HepG2 (cell line): ENCODE data around the gene USP35. TPM values are rescaled to one million over a fixed set of nuclear protein-coding genes. Genes with fewer than 3 reads are reported as not detected.
A peak's percentile ranks its signal among the peaks of the same experiment; 100 is the strongest.

Experiments used
- AKAP8 ChIP-seq: sonication (generic); formaldehyde crosslinking; IDR thresholded peaks from 2 replicates; pipeline ENCODE4 v1.5.1; 2020; ENCODE audit warnings: mild to moderate bottlenecking, missing genetic modification reagents
- ARNTL ChIP-seq: sonication (generic); formaldehyde crosslinking; IDR thresholded peaks from 2 replicates; pipeline ENCODE4 v1.4.0; 2020; ENCODE audit warnings: mild to moderate bottlenecking, missing genetic modification reagents
- ERF ChIP-seq: IDR thresholded peaks from 2 replicates; pipeline ENCODE4 v1.6.1; 2018; ENCODE audit warnings: missing biosample characterization, missing genetic modification reagents
- HDAC2 ChIP-seq: sonication (generic); formaldehyde crosslinking; IDR thresholded peaks from 2 replicates; pipeline ENCODE4 v1.4.0; 2020; ENCODE audit warnings: missing genetic modification reagents
- MLLT10 ChIP-seq: sonication (generic); formaldehyde crosslinking; IDR thresholded peaks from 2 replicates; pipeline ENCODE4 v1.4.0; 2020; ENCODE audit warnings: missing genetic modification reagents
- NFKBIZ ChIP-seq: IDR thresholded peaks from 2 replicates; pipeline ENCODE4 v1.6.1; 2018; ENCODE audit warnings: missing genetic modification reagents, missing compliant biosample characterization
- RXRA ChIP-seq: sonication (generic); formaldehyde crosslinking; IDR thresholded peaks from 2 replicates; pipeline ENCODE4 v1.5.1; 2020; ENCODE audit warnings: missing genetic modification reagents
- SMAD9 ChIP-seq: sonication (generic); formaldehyde crosslinking; IDR thresholded peaks from 2 replicates; pipeline ENCODE4 v1.5.1; 2020; ENCODE audit warnings: mild to moderate bottlenecking, missing genetic modification reagents
- SRY ChIP-seq: sonication (generic); formaldehyde crosslinking; IDR thresholded peaks from 2 replicates; pipeline ENCODE4 v1.8.0; 2022; ENCODE audit warnings: mild to moderate bottlenecking, missing genetic modification reagents
- U2AF1 ChIP-seq: fragments of 200-400 bp; formaldehyde crosslinking; optimal IDR thresholded peaks from 2 replicates; pipeline ENCODE3; 2017; ENCODE audit warnings: mild to moderate bottlenecking, low read depth, low read length
- ZC3H4 ChIP-seq: sonication (generic); formaldehyde crosslinking; IDR thresholded peaks from 2 replicates; pipeline ENCODE4 v1.4.0; 2020; ENCODE audit warnings: missing genetic modification reagents, borderline replicate concordance
- ZNF772 ChIP-seq: sonication (generic); formaldehyde crosslinking; IDR thresholded peaks from 2 replicates; pipeline ENCODE4 v1.5.0; 2020; ENCODE audit warnings: mild to moderate bottlenecking, missing genetic modification reagents
- ZNF790 ChIP-seq: sonication (generic); formaldehyde crosslinking; IDR thresholded peaks from 2 replicates; pipeline ENCODE4 v1.8.0; 2022; ENCODE audit warnings: missing genetic modification reagents, mild to moderate bottlenecking, borderline replicate concordance
- polyA plus RNA-seq, 8 experiments: library from polyadenylated mRNA; depleted of rRNA in 3 of 8; stranded (reverse) in 7 of 8; unstranded in 1 of 8; fragments of >200 nt; fragmentation: Illumina TruSeq in 4 of 8; extraction: Trizol in 4 of 8; gene quantifications; 2 replicates each; pipeline versions ENCODE4 v1.2.1 to v1.2.3, GENCODE V29; 2011 to 2016; ENCODE audit warnings: low read depth in 4 of 8, missing spikeins in 1 of 8, mixed read lengths in 1 of 8; ENCODE audit not compliant: insufficient read depth in 1 of 8
- total RNA-seq, 5 experiments: library from RNA; depleted of rRNA; stranded (reverse); fragments of >200 nt; fragmentation: Illumina TruSeq; extraction: Trizol; gene quantifications; 2 replicates each; pipeline ENCODE4 v1.2.3, GENCODE V29; 2016; ENCODE audit warnings: low read depth in 1 of 5
- TF ChIP-seq, protein P1 (sequence below): sonication (generic); formaldehyde crosslinking; IDR thresholded peaks from 2 replicates; pipeline ENCODE4 v1.5.0; 2020; ENCODE audit warnings: mild to moderate bottlenecking, missing genetic modification reagents, borderline replicate concordance
- TF ChIP-seq, protein P2 (sequence below): sonication (generic); formaldehyde crosslinking; IDR thresholded peaks from 2 replicates; pipeline ENCODE4 v1.4.0; 2020; ENCODE audit warnings: missing genetic modification reagents, mild to moderate bottlenecking, borderline replicate concordance
- TF ChIP-seq, protein P3 (sequence below): sonication (generic); formaldehyde crosslinking; IDR thresholded peaks from 2 replicates; pipeline ENCODE4 v1.8.0; 2023; ENCODE audit warnings: mild to moderate bottlenecking, missing genetic modification reagents
- TF ChIP-seq, protein P4 (sequence below): sonication (generic); formaldehyde crosslinking; IDR thresholded peaks from 2 replicates; pipeline ENCODE4 v1.4.0; 2020; ENCODE audit warnings: low read depth, mild to moderate bottlenecking, missing genetic modification reagents

USP35 gene
- total and polyA plus RNA-seq, 2 of the 13 experiments (the other 11 are each of a cell fraction or from before 2014, with no cell fraction given), result 4.6 to 7.7 TPM

DNA sequence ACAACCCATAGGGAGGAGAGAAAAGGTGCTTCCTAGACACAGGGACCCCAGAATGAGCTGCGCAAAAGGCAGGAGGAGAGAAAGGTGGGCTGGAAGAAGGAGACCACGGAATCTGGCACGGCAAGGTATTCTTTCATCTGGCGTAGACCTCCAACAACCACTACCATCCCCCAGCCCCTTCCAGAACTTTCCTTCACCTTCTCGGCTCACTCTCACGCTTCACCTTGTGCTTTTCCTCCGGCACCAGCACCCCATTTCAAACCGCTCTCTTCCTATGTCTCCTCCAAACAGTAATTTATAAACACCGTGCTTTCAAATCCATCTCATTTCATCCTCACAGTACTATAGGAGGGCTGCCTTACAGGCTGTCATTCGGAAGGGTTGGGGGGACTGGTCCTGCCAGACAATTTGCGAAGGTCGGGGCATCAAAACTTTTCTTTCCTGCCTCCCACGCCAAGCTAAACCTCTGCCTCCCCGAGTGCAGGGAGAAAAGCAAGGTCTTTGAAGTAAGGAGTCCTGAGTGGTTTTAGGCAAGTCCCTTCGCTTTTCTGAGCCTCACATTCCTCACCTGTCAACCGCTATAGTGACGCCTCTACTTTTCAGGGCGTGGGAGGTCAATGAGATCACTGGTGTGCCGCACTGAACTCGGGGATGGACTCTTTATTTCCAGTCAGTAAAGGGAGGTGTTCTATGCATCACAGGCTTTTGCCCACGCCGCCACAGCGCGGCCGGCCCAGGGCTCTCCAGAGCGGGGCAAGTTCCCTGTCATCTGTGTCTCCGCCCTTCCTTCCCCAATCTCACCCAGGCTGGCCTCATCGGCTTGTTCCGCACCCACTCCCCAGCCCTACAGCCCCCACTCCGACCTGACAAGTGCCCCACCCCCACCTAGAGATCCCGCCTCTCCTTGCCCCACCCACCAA, 1.1 kb upstream of the USP35 start (continued):
- TF ChIP-seq, protein P1, sequence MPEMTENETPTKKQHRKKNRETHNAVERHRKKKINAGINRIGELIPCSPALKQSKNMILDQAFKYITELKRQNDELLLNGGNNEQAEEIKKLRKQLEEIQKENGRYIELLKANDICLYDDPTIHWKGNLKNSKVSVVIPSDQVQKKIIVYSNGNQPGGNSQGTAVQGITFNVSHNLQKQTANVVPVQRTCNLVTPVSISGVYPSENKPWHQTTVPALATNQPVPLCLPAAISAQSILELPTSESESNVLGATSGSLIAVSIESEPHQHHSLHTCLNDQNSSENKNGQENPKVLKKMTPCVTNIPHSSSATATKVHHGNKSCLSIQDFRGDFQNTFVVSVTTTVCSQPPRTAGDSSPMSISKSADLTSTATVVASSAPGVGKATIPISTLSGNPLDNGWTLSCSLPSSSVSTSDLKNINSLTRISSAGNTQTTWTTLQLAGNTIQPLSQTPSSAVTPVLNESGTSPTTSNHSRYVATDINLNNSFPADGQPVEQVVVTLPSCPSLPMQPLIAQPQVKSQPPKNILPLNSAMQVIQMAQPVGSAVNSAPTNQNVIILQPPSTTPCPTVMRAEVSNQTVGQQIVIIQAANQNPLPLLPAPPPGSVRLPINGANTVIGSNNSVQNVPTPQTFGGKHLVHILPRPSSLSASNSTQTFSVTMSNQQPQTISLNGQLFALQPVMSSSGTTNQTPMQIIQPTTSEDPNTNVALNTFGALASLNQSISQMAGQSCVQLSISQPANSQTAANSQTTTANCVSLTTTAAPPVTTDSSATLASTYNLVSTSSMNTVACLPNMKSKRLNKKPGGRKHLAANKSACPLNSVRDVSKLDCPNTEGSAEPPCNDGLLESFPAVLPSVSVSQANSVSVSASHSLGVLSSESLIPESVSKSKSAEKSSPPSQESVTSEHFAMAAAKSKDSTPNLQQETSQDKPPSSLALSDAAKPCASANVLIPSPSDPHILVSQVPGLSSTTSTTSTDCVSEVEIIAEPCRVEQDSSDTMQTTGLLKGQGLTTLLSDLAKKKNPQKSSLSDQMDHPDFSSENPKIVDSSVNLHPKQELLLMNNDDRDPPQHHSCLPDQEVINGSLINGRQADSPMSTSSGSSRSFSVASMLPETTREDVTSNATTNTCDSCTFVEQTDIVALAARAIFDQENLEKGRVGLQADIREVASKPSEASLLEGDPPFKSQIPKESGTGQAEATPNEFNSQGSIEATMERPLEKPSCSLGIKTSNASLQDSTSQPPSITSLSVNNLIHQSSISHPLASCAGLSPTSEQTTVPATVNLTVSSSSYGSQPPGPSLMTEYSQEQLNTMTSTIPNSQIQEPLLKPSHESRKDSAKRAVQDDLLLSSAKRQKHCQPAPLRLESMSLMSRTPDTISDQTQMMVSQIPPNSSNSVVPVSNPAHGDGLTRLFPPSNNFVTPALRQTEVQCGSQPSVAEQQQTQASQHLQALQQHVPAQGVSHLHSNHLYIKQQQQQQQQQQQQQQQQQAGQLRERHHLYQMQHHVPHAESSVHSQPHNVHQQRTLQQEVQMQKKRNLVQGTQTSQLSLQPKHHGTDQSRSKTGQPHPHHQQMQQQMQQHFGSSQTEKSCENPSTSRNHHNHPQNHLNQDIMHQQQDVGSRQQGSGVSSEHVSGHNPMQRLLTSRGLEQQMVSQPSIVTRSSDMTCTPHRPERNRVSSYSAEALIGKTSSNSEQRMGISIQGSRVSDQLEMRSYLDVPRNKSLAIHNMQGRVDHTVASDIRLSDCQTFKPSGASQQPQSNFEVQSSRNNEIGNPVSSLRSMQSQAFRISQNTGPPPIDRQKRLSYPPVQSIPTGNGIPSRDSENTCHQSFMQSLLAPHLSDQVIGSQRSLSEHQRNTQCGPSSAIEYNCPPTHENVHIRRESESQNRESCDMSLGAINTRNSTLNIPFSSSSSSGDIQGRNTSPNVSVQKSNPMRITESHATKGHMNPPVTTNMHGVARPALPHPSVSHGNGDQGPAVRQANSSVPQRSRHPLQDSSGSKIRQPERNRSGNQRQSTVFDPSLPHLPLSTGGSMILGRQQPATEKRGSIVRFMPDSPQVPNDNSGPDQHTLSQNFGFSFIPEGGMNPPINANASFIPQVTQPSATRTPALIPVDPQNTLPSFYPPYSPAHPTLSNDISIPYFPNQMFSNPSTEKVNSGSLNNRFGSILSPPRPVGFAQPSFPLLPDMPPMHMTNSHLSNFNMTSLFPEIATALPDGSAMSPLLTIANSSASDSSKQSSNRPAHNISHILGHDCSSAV (CRISPR knock-in tag), result no peak
- TF ChIP-seq U2AF1 (no peak), ERF (CRISPR knock-in tag) (no peak), RXRA (no peak), ARNTL (CRISPR knock-in tag) (peak; percentile 10; the same call in 1 of the 2 replicates), ZNF790 (0 out of 2 replicates have a peak, but pooled peaks have one; percentile 28), ZNF772 (CRISPR knock-in tag) (no peak), SRY (CRISPR knock-in tag) (peak; percentile 14; the same call in 1 of the 2 replicates), ZC3H4 (CRISPR knock-in tag) (no peak), MLLT10 (CRISPR knock-in tag) (no peak), HDAC2 (CRISPR knock-in tag) (0 out of 2 replicates have a peak, but pooled peaks have one; percentile 4), SMAD9 (CRISPR knock-in tag) (no peak), NFKBIZ (CRISPR knock-in tag) (0 out of 2 replicates have a peak, but pooled peaks have one; percentile 2), AKAP8 (no peak)
- TF ChIP-seq, protein P2, sequence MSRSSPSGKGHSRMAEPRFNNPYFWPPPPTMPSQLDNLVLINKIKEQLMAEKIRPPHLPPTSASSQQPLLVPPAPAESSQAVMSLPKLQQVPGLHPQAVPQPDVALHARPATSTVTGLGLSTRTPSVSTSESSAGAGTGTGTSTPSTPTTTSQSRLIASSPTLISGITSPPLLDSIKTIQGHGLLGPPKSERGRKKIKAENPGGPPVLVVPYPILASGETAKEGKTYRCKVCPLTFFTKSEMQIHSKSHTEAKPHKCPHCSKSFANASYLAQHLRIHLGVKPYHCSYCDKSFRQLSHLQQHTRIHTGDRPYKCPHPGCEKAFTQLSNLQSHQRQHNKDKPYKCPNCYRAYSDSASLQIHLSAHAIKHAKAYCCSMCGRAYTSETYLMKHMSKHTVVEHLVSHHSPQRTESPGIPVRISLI (CRISPR knock-in tag), result no peak
- TF ChIP-seq, protein P3, sequence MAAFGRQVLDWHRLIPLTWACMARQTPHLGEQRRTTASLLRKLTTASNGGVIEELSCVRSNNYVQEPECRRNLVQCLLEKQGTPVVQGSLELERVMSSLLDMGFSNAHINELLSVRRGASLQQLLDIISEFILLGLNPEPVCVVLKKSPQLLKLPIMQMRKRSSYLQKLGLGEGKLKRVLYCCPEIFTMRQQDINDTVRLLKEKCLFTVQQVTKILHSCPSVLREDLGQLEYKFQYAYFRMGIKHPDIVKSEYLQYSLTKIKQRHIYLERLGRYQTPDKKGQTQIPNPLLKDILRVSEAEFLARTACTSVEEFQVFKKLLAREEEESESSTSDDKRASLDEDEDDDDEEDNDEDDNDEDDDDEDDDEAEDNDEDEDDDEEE (CRISPR knock-in tag), result 0 out of 2 replicates have a peak, but pooled peaks have one; percentile 25
- TF ChIP-seq, protein P4, sequence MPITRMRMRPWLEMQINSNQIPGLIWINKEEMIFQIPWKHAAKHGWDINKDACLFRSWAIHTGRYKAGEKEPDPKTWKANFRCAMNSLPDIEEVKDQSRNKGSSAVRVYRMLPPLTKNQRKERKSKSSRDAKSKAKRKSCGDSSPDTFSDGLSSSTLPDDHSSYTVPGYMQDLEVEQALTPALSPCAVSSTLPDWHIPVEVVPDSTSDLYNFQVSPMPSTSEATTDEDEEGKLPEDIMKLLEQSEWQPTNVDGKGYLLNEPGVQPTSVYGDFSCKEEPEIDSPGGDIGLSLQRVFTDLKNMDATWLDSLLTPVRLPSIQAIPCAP (CRISPR knock-in tag), result 0 out of 2 replicates have a peak, but pooled peaks have one; percentile 9
